AG04450 (cell line): ENCODE measurements around the gene APBB2. TPM values are rescaled to one million over a fixed set of nuclear protein-coding genes. Genes with fewer than 3 reads are reported as not detected.

Experiments
- CTCF ChIA-PET: fragments of 300-600, 350-600 bp; formaldehyde crosslinking; extraction: SDS; loops from one replicate; lab custom pipeline; 2022; ENCODE audit warnings: antibody characterized with exemption, inconsistent platforms; lab: Charles Lee
- POLR2A ChIA-PET: fragments of 350-600 bp; formaldehyde crosslinking; extraction: SDS; loops from one replicate; lab custom pipeline; 2021; ENCODE audit warnings: antibody characterized with exemption, inconsistent platforms; lab: Yijun Ruan, JAX
- DNase-seq: peaks from one replicate; pipeline ENCODE4 v3.0.0-alpha.2; 2011; ENCODE audit warnings: low read depth, low spot score
- H3K27ac ChIP-seq: one replicate; pipeline ENCODE4 v1.5.1; 2012; ENCODE audit warnings: low read depth, low read length, control low read depth
- H3K27me3 ChIP-seq: one replicate; pipeline ENCODE4 v1.6.0; 2012; ENCODE audit warnings: low read length; ENCODE audit not compliant: control insufficient read depth, insufficient read depth
- H3K4me3 ChIP-seq: 2 replicates; pipeline ENCODE4 v1.5.1; 2011; ENCODE audit warnings: mild to moderate bottlenecking, low read depth, low read length, control low read depth
- H3K9me3 ChIP-seq: 2 replicates; pipeline ENCODE4 v1.5.1; 2012; ENCODE audit warnings: low read length; ENCODE audit not compliant: control insufficient read depth, insufficient read depth
- polyA plus RNA-seq: library from polyadenylated mRNA; depleted of rRNA; stranded (reverse); fragments of >200 nt; gene quantifications from 2 replicates; pipeline ENCODE4 v1.2.3, GENCODE V29; 2011
- TF ChIP-seq, protein P1 (sequence below): IDR thresholded peaks from 2 replicates; pipeline ENCODE4 v1.5.1; 2011; ENCODE audit warnings: low read depth, low read length, control low read depth, inconsistent platforms

The APBB2 gene
- polyA plus RNA-seq, 1 experiment = 52.7 TPM

- Histone ChIP-seq H3K4me3 (no peak overlapping the region), H3K9me3 (no peaks in the 10 kb centered on the region), H3K27me3 (no peaks in the 10 kb centered on the region), H3K27ac (peak overlapping the region; percentile 31)
- POLR2A ChIA-PET = no interaction called here
- CTCF ChIA-PET = interaction anchor here (0.6 to 1.3 kb wide), 3 partner anchors 7 to 820 kb away, joined by 3 to 4 read pairs (median 3); no protein-coding TSS in a partner anchor
- TF ChIP-seq, protein P1, sequence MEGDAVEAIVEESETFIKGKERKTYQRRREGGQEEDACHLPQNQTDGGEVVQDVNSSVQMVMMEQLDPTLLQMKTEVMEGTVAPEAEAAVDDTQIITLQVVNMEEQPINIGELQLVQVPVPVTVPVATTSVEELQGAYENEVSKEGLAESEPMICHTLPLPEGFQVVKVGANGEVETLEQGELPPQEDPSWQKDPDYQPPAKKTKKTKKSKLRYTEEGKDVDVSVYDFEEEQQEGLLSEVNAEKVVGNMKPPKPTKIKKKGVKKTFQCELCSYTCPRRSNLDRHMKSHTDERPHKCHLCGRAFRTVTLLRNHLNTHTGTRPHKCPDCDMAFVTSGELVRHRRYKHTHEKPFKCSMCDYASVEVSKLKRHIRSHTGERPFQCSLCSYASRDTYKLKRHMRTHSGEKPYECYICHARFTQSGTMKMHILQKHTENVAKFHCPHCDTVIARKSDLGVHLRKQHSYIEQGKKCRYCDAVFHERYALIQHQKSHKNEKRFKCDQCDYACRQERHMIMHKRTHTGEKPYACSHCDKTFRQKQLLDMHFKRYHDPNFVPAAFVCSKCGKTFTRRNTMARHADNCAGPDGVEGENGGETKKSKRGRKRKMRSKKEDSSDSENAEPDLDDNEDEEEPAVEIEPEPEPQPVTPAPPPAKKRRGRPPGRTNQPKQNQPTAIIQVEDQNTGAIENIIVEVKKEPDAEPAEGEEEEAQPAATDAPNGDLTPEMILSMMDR = no peak
- DNase-seq = no peak
Measured at GRCh38 chr4:40848251-40848650, 366.1 kb downstream of the APBB2 start.

GRCh38 chr4:40846532-40846931, 367.8 kb downstream of the APBB2 start:
- H3K4me3 ChIP-seq = no peak overlapping the region
- ChIA-PET POLR2A (no interaction called here), CTCF (interaction anchor here (0.6 kb wide), 1 partner anchor 134 kb away, joined by 4 read pairs; no protein-coding TSS in a partner anchor)
- TF ChIP-seq, protein P1 = no peak
- H3K27ac ChIP-seq = no peak overlapping the region
- no peak for DNase-seq
- no peaks in the 10 kb centered on the region for H3K9me3 ChIP-seq
- H3K27me3 ChIP-seq = no peaks in the 10 kb centered on the region

GRCh38 chr4:40845154-40845835, 369.0 kb downstream of the APBB2 start:
- no peaks in the 10 kb centered on the region for H3K9me3 ChIP-seq
- no peaks in the 10 kb centered on the region for H3K27me3 ChIP-seq
- POLR2A ChIA-PET = no interaction called here
- CTCF ChIA-PET = interaction anchor here (8.0 kb wide), 1 partner anchor 52 kb away, joined by 46 read pairs; no protein-coding TSS in a partner anchor
- TF ChIP-seq, protein P1 = no peak
- H3K27ac ChIP-seq = no peak overlapping the region
- no peak overlapping the region for H3K4me3 ChIP-seq
- DNase-seq = no peak

GRCh38 chr4:40844261-40844660, 370.1 kb downstream of the APBB2 start:
- CTCF ChIA-PET = interaction anchor here (1.4 to 8.0 kb wide), 2 partner anchors 45 to 53 kb away, joined by 3 to 46 read pairs; no protein-coding TSS in a partner anchor

DNA sequence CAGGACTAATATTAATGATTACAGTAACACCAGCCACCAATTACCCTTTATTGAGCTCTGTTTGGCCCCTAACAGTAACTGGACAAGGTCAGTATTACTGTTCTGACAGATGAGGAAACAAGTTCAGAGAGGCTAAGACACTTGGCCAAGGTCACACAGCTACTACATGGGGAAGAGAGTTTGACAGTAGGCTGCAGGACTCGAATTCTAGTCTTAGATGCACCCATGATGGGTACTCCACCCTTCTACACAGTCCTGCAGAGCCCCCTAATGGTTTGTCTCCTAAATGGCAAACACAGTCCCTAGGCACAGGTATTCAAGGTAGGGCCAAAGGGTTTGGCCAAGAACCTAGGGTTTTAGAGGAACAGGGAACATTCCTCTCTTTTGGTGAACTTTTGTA, 370.6 kb downstream of the APBB2 start:
- TF ChIP-seq, protein P1 = no peak
- ChIA-PET CTCF (interaction anchor here (1.4 to 8.0 kb wide), 3 partner anchors 46 to 81 kb away, joined by 3 to 46 read pairs (median 24); no protein-coding TSS in a partner anchor), POLR2A (no interaction called here)
- no peak overlapping the region for H3K27ac ChIP-seq
- no peaks in the 10 kb centered on the region for H3K27me3 ChIP-seq
- DNase-seq = no peak
- H3K9me3 ChIP-seq = no peaks in the 10 kb centered on the region
- no peak overlapping the region for H3K4me3 ChIP-seq

More at GRCh38 chr4:40844261-40844660, 370.1 kb downstream of the APBB2 start:
- no peak overlapping the region for H3K27ac ChIP-seq
- no peaks in the 10 kb centered on the region for H3K27me3 ChIP-seq
- TF ChIP-seq, protein P1 = no peak
- H3K4me3 ChIP-seq = no peak overlapping the region
- no peak for DNase-seq
- POLR2A ChIA-PET = no interaction called here
- H3K9me3 ChIP-seq = no peaks in the 10 kb centered on the region
